ENCODE measurements around the gene PHF14.

PHF14 gene

GRCh38 chr7:11120068-11120664, 146.5 kb downstream of the PHF14 start:
- DNase-seq (ENCODE audit: low spot score): no peak

GRCh38 chr7:11120675-11121220, 147.1 kb downstream of the PHF14 start:
- no peak for DNase-seq (ENCODE audit: low spot score)

GRCh38 chr7:11124856-11125559, 151.3 kb downstream of the PHF14 start:
- no peak for DNase-seq (ENCODE audit: low spot score)

GRCh38 chr7:11127114-11127785, 153.6 kb downstream of the PHF14 start:
- DNase-seq (ENCODE audit: low spot score): no peak

GRCh38 chr7:11127988-11128387, 154.3 kb downstream of the PHF14 start:
- DNase-seq (ENCODE audit: low spot score): no peak

GRCh38 chr7:11128498-11128897, 154.8 kb downstream of the PHF14 start:
- DNase-seq (ENCODE audit: low spot score): no peak

GRCh38 chr7:11130012-11130411, 156.3 kb downstream of the PHF14 start:
- no peak for DNase-seq (ENCODE audit: low spot score)

GRCh38 chr7:11130601-11131000, 156.9 kb downstream of the PHF14 start:
- DNase-seq (ENCODE audit: low spot score): no peak

- DNase-seq (ENCODE audit: low spot score): no peak
Measured at GRCh38 chr7:11133436-11133959, 159.8 kb downstream of the PHF14 start.

GRCh38 chr7:11135573-11135972, 161.9 kb downstream of the PHF14 start:
- no peak for DNase-seq (ENCODE audit: low spot score)

GRCh38 chr7:11141541-11141940, 167.9 kb downstream of the PHF14 start:
- no peak for DNase-seq (ENCODE audit: low spot score)

GRCh38 chr7:11153694-11154093, 180.0 kb downstream of the PHF14 start:
- DNase-seq (ENCODE audit: low spot score): no peak

GRCh38 chr7:11155883-11156282, 182.2 kb downstream of the PHF14 start:
- DNase-seq (ENCODE audit: low spot score): no peak

- no peak for DNase-seq (ENCODE audit: low spot score)
Measured at GRCh38 chr7:11161499-11161898, 187.8 kb downstream of the PHF14 start.

- DNase-seq (ENCODE audit: low spot score): no peak
Measured at GRCh38 chr7:11163220-11163619, 189.5 kb downstream of the PHF14 start.

GRCh38 chr7:11166051-11166450, 192.4 kb downstream of the PHF14 start:
- no peak for DNase-seq (ENCODE audit: low spot score)

GRCh38 chr7:11168650-11169170, 195.0 kb downstream of the PHF14 start:
- DNase-seq (ENCODE audit: low spot score): no peak

- DNase-seq (ENCODE audit: low spot score): no peak
Measured at GRCh38 chr7:11170175-11170574, 196.5 kb downstream of the PHF14 start.

GRCh38 chr7:11170863-11171568, 197.3 kb downstream of the PHF14 start:
- no peak for DNase-seq (ENCODE audit: low spot score)

- DNase-seq (ENCODE audit: low spot score): no peak
Measured at GRCh38 chr7:11171569-11172192, 198.0 kb downstream of the PHF14 start.

- DNase-seq (ENCODE audit: low spot score): no peak
Measured at GRCh38 chr7:11172835-11173234, 199.2 kb downstream of the PHF14 start.

- no peak for DNase-seq (ENCODE audit: low spot score)
Measured at GRCh38 chr7:11175371-11175770, 201.7 kb downstream of the PHF14 start.
